ENCODE data around the gene TEK.

DNA sequence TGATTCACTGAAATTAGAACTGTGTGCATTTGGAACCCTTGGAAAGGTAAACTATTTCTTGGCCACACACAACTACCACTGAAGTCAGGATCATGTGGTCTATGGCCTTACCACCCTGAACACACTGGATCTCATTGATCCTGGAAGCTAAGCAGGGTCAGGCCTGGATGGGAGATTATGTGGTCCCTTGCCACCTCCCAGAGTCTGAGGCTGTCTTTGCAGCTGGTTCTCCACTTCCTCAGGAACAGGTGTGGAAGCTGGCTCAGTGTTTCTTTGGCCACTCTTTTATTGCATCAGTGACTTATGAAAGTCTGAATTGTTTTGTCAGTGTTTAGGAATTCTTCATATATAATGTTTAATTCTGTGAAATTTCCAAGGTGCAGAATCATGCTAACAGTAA lies 89.2 kb downstream of the TEK start:
- TF ChIP-seq, protein P1, sequence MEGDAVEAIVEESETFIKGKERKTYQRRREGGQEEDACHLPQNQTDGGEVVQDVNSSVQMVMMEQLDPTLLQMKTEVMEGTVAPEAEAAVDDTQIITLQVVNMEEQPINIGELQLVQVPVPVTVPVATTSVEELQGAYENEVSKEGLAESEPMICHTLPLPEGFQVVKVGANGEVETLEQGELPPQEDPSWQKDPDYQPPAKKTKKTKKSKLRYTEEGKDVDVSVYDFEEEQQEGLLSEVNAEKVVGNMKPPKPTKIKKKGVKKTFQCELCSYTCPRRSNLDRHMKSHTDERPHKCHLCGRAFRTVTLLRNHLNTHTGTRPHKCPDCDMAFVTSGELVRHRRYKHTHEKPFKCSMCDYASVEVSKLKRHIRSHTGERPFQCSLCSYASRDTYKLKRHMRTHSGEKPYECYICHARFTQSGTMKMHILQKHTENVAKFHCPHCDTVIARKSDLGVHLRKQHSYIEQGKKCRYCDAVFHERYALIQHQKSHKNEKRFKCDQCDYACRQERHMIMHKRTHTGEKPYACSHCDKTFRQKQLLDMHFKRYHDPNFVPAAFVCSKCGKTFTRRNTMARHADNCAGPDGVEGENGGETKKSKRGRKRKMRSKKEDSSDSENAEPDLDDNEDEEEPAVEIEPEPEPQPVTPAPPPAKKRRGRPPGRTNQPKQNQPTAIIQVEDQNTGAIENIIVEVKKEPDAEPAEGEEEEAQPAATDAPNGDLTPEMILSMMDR (IDR thresholded peaks at IDR 0.05) = no peak
- TF ChIP-seq POLR2AphosphoS5 (IDR thresholded peaks at IDR 0.05) = no peak
- TF ChIP-seq POLR2A (IDR thresholded peaks at IDR 0.05) = no peak
- TF ChIP-seq EP300 (IDR thresholded peaks at IDR 0.05) = no peak
